Measurements from ENCODE around the gene CUL2. TPM values are rescaled to one million over a fixed set of nuclear protein-coding genes. Genes with fewer than 3 reads are reported as not detected.

CUL2 gene
- total and polyA plus RNA-seq, 2 donors (not counting 1 experiment from before 2014, with no cell fraction given): 7.3 to 36.9 TPM

DNA sequence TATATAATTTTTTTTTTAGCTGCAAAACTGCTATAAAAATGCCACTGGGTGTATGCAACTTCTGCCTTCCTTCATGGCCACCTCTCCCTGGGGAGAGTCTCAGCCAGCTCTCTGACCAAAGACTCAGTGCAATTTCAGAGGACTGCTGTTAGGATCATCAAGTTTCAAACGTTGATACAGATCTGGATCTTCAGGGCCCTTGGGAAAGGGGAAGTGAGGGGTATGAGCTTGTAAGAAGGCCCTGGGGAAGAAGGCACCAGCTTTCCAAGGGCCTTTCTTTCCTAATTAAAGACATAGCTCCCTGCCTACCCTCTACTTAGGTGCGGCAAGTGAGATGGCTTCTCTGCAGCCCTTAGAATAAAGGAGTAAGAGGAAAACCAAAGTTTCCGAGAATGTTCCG lies 130.4 kb downstream of the CUL2 start:
- no peaks in the 10 kb centered on the region for H3K9me3 Mint-ChIP-seq (ENCODE audit: insufficient read depth)
- no peak for ATAC-seq (ENCODE audit: low read depth)

DNA sequence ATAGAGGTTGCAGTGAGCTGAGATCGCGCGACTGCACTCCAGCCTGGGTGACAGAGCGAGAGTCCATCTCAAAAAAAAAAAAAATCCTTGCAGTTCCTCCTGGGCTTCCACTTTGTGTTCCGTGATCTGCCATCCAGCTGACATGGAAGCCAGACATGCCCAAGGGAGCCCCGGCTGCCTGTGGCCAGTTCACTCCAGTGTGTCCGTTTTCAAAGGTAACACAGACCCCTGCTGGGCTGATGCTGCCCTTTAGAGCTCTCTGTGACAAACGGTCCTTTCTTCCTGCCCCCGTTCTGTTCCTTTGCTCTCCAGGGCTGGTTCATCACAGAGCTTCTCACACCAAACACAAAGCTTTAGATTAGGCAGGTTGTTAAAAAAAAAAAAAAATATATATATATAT lies 130.8 kb downstream of the CUL2 start:
- POLR2A ChIA-PET: no interaction called here
- Histone ChIP-seq H3K4me1 (ENCODE audit: control insufficient read depth in 2 of 2, insufficient read depth in 2 of 2, low read length in 2 of 2) (no peaks in the 10 kb centered on the region), H3K4me2 (replicated peaks; ENCODE audit: low read depth, low read length, poor library complexity, severe bottlenecking) (no peak overlapping the region), H2AFZ (ENCODE audit: insufficient read depth, low read depth, low read length, poor library complexity, severe bottlenecking) (no peak overlapping the region), H4K20me1 (ENCODE audit: control insufficient read depth, insufficient read depth, low read length, poor library complexity, severe bottlenecking) (no peaks in the 10 kb centered on the region), H3K9me3 (ENCODE audit: control extremely low read depth in 1 of 3, control insufficient read depth in 2 of 3, insufficient read depth in 1 of 3, low read length in 2 of 3) (no peaks in the 10 kb centered on the region), H3K4me3 (ENCODE audit: control extremely low read depth in 1 of 5, extremely low read depth in 1 of 5, insufficient read depth in 1 of 5, low read depth in 2 of 5, low read length in 4 of 5) (no peak overlapping the region), H3K27ac (ENCODE audit: low read length in 2 of 2) (no peak overlapping the region), H3K36me3 (replicated peaks in 1 of 2; ENCODE audit: control extremely low read depth in 1 of 2, control insufficient read depth in 1 of 2, extremely low read depth in 1 of 2, insufficient read depth in 2 of 2, low read length in 1 of 2) (no peaks in the 10 kb centered on the region), H3K9ac (ENCODE audit: low read length) (no peak overlapping the region), H3K79me2 (ENCODE audit: control insufficient read depth, insufficient read depth, low read length) (no peaks in the 10 kb centered on the region), H3K27me3 (replicated peaks in 1 of 4; ENCODE audit: control extremely low read depth in 1 of 4, control insufficient read depth in 3 of 4, insufficient read depth in 4 of 4, low read length in 3 of 4) (no peaks in the 10 kb centered on the region)
- intact Hi-C loops (cut with micrococcal nuclease): no loop called here
- H3K9me3 Mint-ChIP-seq (ENCODE audit: insufficient read depth): no peaks in the 10 kb centered on the region
- WGBS (ENCODE audit: insufficient coverage): 82% methylated on average over 7 of the region's 9 CpGs
- TF ChIP-seq EZH2 (IDR thresholded peaks at IDR 0.05; ENCODE audit: borderline replicate concordance, insufficient read depth, low read depth, low read length, poor library complexity, severe bottlenecking): no peak
- TF ChIP-seq, protein P1, sequence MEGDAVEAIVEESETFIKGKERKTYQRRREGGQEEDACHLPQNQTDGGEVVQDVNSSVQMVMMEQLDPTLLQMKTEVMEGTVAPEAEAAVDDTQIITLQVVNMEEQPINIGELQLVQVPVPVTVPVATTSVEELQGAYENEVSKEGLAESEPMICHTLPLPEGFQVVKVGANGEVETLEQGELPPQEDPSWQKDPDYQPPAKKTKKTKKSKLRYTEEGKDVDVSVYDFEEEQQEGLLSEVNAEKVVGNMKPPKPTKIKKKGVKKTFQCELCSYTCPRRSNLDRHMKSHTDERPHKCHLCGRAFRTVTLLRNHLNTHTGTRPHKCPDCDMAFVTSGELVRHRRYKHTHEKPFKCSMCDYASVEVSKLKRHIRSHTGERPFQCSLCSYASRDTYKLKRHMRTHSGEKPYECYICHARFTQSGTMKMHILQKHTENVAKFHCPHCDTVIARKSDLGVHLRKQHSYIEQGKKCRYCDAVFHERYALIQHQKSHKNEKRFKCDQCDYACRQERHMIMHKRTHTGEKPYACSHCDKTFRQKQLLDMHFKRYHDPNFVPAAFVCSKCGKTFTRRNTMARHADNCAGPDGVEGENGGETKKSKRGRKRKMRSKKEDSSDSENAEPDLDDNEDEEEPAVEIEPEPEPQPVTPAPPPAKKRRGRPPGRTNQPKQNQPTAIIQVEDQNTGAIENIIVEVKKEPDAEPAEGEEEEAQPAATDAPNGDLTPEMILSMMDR (IDR thresholded peaks at IDR 0.05): no peak
- ATAC-seq (ENCODE audit: low read depth) (no peak), DNase-seq (no peak)
- H3K27ac Mint-ChIP-seq: no peak overlapping the region
- CTCF ChIA-PET: no interaction called here
- no peaks in the 10 kb centered on the region for H3K27me3 Mint-ChIP-seq
- no peak overlapping the region for H3K4me3 Mint-ChIP-seq
- H3K4me1 Mint-ChIP-seq: no peaks in the 10 kb centered on the region

More for the DNA sequence above, 130.4 kb downstream of the CUL2 start:
- no peak overlapping the region for H3K4me2 ChIP-seq (replicated peaks; ENCODE audit: low read depth, low read length, poor library complexity, severe bottlenecking)
- H3K27me3 ChIP-seq (replicated peaks in 1 of 4; ENCODE audit: control extremely low read depth in 1 of 4, control insufficient read depth in 3 of 4, insufficient read depth in 4 of 4, low read length in 3 of 4): no peaks in the 10 kb centered on the region
- H3K36me3 ChIP-seq (replicated peaks in 1 of 2; ENCODE audit: control extremely low read depth in 1 of 2, control insufficient read depth in 1 of 2, extremely low read depth in 1 of 2, insufficient read depth in 2 of 2, low read length in 1 of 2): no peaks in the 10 kb centered on the region
- H3K79me2 ChIP-seq (ENCODE audit: control insufficient read depth, insufficient read depth, low read length): no peaks in the 10 kb centered on the region
- Mint-ChIP-seq H3K27ac (no peak overlapping the region), H3K4me3 (no peak overlapping the region), H3K27me3 (no peaks in the 10 kb centered on the region), H3K4me1 (no peaks in the 10 kb centered on the region)
- no peak overlapping the region for H3K4me3 ChIP-seq (ENCODE audit: control extremely low read depth in 1 of 5, extremely low read depth in 1 of 5, insufficient read depth in 1 of 5, low read depth in 2 of 5, low read length in 4 of 5)
- no peaks in the 10 kb centered on the region for H4K20me1 ChIP-seq (ENCODE audit: control insufficient read depth, insufficient read depth, low read length, poor library complexity, severe bottlenecking)
- WGBS (ENCODE audit: insufficient coverage): no CpG with 5 or more reads among the region's 4 CpGs
- no peak overlapping the region for H2AFZ ChIP-seq (ENCODE audit: insufficient read depth, low read depth, low read length, poor library complexity, severe bottlenecking)
- ChIA-PET POLR2A (no interaction called here), CTCF (no interaction called here)
- H3K9me3 ChIP-seq (ENCODE audit: control extremely low read depth in 1 of 3, control insufficient read depth in 2 of 3, insufficient read depth in 1 of 3, low read length in 2 of 3): no peaks in the 10 kb centered on the region
- no peak overlapping the region for H3K27ac ChIP-seq (ENCODE audit: low read length in 2 of 2)
- no peak overlapping the region for H3K9ac ChIP-seq (ENCODE audit: low read length)
- intact Hi-C loops (cut with micrococcal nuclease): no loop called here
- no peaks in the 10 kb centered on the region for H3K4me1 ChIP-seq (ENCODE audit: control insufficient read depth in 2 of 2, insufficient read depth in 2 of 2, low read length in 2 of 2)
- TF ChIP-seq EZH2 (IDR thresholded peaks at IDR 0.05; ENCODE audit: borderline replicate concordance, insufficient read depth, low read depth, low read length, poor library complexity, severe bottlenecking): no peak
- TF ChIP-seq, protein P1 (IDR thresholded peaks at IDR 0.05): no peak
- DNase-seq: no peak

Small RNAs within 50 kb of the gene (small RNA-seq; reads per million reads assigned to genes)
- gene MIR3611 (ENCODE audit: insufficient read length, low read depth, low replicate concordance) (not detected), gene RNU7-77P (ENCODE audit: insufficient read length, low read depth, low replicate concordance) (not detected)

Other genes with a start within 250 kb of the CUL2 start
- gene CREM, start 36.5 kb upstream of the CUL2 start, total RNA-seq: 94.6 and 97.4 TPM in 2 replicates
- gene CREM, start 36.5 kb upstream of the CUL2 start, polyA plus RNA-seq: 7.3 and 16.0 TPM in 2 replicates
- gene CCNY, start 246.2 kb upstream of the CUL2 start, total RNA-seq: 61.7 and 64.9 TPM in 2 replicates
- gene CCNY, start 246.2 kb upstream of the CUL2 start, polyA plus RNA-seq: 34.1 and 34.3 TPM in 2 replicates

All from B cell (primary cell).